D721Med (cell line): Measurements from ENCODE around the gene ORMDL2.
"Not testable (repeated sequence)": the region's sequence is repeated elsewhere in the genome, so short reads cannot be mapped to it uniquely, and the experiment has no call there.

Source experiments
- DNase-seq: peaks from one replicate; pipeline ENCODE4 v3.0.0; 2011; ENCODE audit warnings: low spot score; ENCODE audit not compliant: insufficient read length
- FAIRE-seq: peaks from 2 replicates; lab custom pipeline; 2011; peaks lifted over from hg19 to GRCh38; lab: Jason Lieb, UNC
- TF ChIP-seq, protein P1 (sequence below): IDR thresholded peaks from 2 replicates; pipeline ENCODE4 v1.5.1; 2012; ENCODE audit warnings: mild to moderate bottlenecking, control low read depth; ENCODE audit not compliant: insufficient read depth; ENCODE audit errors: missing control alignments

Gene ORMDL2

DNA sequence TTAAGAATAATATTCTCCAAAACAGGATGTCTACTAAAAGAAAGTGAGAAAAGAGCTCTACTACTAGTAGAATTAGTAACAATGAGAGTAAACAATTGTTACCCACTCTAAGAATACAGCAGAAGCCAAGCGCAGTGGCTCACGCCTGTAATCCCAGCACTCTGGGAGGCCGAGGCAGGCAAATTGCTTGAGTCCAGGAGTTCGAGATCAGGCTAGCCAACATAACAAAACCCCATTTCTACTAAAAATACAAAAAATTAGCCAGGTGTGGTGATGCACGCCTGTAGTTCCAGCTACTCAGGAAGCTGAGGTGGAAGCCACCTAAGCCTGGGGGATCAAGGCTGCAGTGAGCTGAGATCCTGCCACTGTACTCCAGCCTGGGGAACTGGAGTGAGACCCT is 6.9 kb downstream of the ORMDL2 start:
- FAIRE-seq (no peak), DNase-seq (no peak)
- TF ChIP-seq, protein P1, sequence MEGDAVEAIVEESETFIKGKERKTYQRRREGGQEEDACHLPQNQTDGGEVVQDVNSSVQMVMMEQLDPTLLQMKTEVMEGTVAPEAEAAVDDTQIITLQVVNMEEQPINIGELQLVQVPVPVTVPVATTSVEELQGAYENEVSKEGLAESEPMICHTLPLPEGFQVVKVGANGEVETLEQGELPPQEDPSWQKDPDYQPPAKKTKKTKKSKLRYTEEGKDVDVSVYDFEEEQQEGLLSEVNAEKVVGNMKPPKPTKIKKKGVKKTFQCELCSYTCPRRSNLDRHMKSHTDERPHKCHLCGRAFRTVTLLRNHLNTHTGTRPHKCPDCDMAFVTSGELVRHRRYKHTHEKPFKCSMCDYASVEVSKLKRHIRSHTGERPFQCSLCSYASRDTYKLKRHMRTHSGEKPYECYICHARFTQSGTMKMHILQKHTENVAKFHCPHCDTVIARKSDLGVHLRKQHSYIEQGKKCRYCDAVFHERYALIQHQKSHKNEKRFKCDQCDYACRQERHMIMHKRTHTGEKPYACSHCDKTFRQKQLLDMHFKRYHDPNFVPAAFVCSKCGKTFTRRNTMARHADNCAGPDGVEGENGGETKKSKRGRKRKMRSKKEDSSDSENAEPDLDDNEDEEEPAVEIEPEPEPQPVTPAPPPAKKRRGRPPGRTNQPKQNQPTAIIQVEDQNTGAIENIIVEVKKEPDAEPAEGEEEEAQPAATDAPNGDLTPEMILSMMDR = no peak

DNA sequence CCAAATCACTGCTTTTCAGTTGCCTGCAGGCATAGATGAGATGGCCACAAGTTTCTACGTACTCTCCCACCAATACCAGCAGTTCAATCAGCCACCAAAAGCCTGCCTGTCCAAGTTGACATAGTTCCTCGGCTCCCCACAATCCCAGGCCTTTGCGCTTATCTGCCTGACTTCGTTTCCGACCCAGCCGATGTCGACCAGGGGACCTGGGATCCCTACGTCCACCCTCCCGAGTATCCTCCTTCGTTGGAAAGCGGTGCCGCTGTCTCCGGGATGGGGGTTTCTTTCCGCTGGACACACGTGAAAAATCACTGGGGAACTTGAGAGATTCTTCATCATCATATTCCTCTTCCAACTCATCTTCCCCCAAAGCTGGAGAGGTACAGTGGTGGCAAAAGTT is 10.0 kb downstream of the ORMDL2 start:
- DNase-seq (no peak), FAIRE-seq (no peak)
- TF ChIP-seq, protein P1 = no peak

DNA sequence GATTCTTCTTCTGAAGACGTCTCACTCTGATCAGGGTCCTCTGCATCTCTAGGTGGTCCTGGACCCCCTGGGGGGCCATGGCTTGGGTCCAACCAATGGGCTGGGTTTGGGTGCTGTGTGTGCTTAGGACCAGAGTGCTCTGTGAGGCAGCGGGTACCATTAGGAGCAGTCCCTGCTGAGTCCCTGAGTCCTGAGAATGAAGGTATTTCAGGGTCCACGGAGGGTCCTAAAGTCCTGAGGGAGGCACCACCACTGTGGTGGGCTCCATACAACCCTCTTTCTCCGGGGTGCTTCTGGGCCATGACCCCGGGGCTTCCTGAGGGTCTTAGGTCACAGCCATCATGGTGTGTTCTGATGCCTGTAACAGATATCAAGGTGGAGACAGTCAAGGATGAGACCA is 10.5 kb downstream of the ORMDL2 start:
- DNase-seq = no peak
- TF ChIP-seq, protein P1 = no peak
- no peak for FAIRE-seq

DNA sequence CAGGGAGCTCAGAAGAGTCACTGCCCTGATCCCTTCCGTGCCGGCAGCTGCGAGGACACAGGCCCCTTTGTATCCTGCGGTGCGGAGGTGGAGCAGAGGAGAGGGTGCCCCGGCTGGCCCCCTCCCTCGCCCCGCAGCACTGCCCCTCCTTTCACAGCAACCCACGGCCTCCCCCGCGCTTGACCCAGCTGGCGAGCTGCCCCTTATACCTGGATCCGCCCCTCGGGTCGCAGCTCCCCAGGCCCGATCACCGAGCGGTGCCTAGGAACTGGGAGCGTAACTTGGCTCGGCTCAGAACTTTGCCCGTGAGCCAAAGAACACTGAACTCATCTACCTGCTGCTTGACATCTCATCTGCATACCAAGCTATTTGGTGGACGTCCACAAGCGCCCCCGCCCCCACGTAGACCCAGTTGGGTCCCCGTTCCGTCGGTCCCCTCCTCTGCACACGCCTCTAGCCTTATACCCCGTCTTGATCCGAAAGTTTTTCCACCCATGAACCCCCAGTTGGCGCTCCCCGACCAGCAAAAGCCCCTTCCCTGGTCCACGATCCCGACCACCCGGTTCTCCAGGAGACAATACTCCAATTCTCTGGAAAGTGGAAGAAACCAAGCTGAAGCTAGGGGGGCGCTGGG is 12.2 kb downstream of the ORMDL2 start:
- TF ChIP-seq, protein P1 = peak; percentile 15
- DNase-seq (no peak), FAIRE-seq (no peak)

DNA sequence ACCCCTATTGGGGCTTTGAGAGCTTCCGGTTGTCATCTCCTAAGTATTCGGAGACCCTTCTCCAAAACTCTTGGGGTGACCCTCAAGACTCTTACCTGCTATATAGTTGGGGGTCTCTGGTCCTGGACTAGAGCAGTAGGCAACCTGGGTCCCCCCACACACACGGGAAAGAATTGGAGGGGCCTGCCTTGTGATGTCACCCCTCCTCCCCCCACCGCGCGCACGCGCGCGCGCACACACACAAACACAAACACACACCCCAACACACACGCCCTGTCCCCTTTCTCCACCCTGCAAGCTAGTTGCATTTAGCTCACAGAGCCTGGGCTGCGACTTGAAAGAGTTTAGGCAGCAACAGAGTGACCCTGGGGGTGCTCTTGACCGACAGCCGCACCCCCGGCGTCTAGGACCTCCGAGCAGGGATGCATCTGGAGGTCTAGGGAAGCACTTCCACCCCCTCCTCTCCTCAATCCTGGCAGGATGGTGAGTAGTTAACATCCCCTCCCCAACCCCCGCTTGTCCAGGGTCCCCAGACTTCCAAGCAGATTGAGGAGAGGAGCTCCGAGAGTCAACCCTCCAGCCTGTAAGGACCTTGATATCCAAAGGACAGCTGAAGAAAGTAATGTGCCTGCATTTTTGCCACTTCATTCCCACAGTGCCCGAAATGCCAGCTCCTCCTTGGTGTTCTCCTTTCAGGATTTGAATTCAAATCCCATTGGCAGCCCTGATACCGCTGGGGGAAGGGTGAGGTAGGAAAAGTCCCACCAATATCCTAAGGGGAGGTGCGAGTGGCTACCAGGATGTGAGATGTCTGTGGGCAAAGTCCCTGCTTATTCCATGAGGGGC is 13.0 kb downstream of the ORMDL2 start:
- peak; percentile 59 for DNase-seq
- TF ChIP-seq, protein P1 = no peak
- no peak for FAIRE-seq

DNA sequence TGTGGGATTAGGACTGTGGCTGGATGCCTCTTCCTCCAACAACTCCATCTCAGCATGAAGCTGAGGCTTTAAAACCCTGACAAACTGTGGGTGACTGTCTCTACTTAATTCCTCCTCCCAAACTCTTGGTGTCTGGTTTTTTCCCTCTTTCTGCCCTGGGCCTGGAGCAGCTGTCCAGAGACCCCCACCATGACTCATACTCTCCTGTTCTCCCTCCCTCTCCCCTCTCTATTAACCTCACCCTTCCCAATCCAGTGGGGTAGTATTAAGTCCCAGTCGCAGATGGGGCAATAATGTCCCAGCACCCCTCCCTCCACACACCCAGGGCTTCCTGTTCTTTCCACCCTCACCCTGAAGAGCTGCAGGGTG is 13.6 kb downstream of the ORMDL2 start:
- FAIRE-seq = no peak
- no peak for DNase-seq

DNA sequence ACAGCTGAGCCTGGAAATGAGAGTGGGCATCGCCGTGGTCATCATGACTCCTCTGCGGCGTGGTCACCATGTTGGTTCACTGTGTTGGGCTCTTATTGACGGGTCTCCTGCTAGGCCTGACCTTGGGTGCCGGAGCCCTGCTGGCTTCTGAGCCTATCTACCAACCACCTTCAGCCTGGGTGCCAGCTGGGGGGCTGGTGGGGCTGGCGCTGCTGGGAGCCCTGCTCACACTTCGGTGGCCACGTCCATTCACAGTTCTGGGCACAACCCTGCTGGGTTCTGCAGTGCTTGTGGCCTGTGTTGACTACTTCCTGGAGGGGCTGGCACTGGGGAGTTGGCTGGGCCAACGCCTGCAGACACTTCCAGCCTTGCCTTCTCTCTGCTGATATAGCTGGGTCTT is 15.2 kb downstream of the ORMDL2 start:
- TF ChIP-seq, protein P1 = no peak
- DNase-seq (no peak), FAIRE-seq (no peak)

More for the DNA sequence above, 13.6 kb downstream of the ORMDL2 start:
- TF ChIP-seq, protein P1 = no peak

DNA sequence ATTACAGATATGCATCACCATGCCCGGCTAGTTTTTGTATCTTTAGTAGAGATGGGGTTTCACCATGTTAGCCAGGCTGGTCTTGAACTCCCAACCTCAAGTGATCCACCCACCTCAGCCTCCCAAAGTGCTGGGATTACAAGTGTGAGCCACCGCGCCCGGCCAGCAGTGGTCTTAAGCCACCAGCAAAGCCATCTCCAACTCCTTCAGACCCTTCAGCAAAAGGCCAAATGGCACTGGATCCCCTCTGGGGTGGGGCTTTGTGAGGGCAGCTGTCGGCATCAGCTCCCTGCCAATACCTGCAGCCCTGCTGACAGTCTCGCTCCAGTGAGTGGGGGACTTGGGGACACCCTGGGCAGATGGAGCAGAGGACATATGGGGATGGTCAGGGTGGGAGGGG is 16.6 kb downstream of the ORMDL2 start:
- FAIRE-seq, DNase-seq: not testable (repeated sequence)
